GM12878 (cell line): Measurements from ENCODE around the gene MAML2. TPM values are rescaled to one million over a fixed set of nuclear protein-coding genes. Genes with fewer than 3 reads are reported as not detected.

ENCODE experiments used
- ATAC-seq: fragments of 200-7000 bp; cut with Tn5 transposase; 3 replicates; pipeline ENCODE4 v1.9.1; 2020; ENCODE audit warnings: mild to moderate bottlenecking, moderate library complexity
- BruUV-seq: library from RNA; stranded (reverse); fragments of 400-500 nt; replicated peaks from 2 replicates; lab custom pipeline; 2021; lab: Mats Ljungman, UMichigan
- CTCF ChIA-PET: fragments of 300-600 bp; sonication (Branson Sonifier 250); formaldehyde crosslinking; extraction: SDS; loops from one replicate; lab custom pipeline; 2021; ENCODE audit warnings: inconsistent platforms; lab: Yijun Ruan, JAX
- POLR2A ChIA-PET: fragments of 350-600 bp; formaldehyde crosslinking; extraction: SDS; loops from one replicate; lab custom pipeline; 2021; ENCODE audit warnings: inconsistent platforms; lab: Charles Lee
- RAD21 ChIA-PET: fragments of 300-600 bp; sonication (Branson Sonifier 250); formaldehyde crosslinking; loops from one replicate; lab custom pipeline; 2023; ENCODE audit warnings: antibody characterized with exemption; ENCODE audit not compliant: unreplicated experiment; lab: Charles Lee
- SMC1A ChIA-PET: fragments of 300-600 bp; sonication (Branson Sonifier 250); formaldehyde crosslinking; loops from one replicate; lab custom pipeline; 2023; ENCODE audit not compliant: unreplicated experiment, uncharacterized antibody; lab: Charles Lee
- DNase-seq: peaks from one replicate; pipeline ENCODE4 v3.0.0-alpha.2; 2011; ENCODE audit warnings: low read depth, low spot score
- FAIRE-seq: peaks from 3 replicates; lab custom pipeline; 2011; peaks lifted over from hg19 to GRCh38; lab: Jason Lieb, UNC
- H2AFZ ChIP-seq: 2 replicates; pipeline ENCODE4 v1.6.0; 2011; ENCODE audit warnings: low read depth, low read length, control low read depth; ENCODE audit not compliant: control insufficient read depth
- H3K27ac ChIP-seq: 2 replicates; pipeline ENCODE4 v1.5.1; 2011; ENCODE audit warnings: control low read depth; ENCODE audit not compliant: control insufficient read depth, insufficient read depth
- H3K27me3 ChIP-seq, 2 experiments: replicated peaks in 1 of 2; 2 replicates each; pipeline versions ENCODE4 v1.6.0 to v1.6.1; 2011; ENCODE audit warnings: low read length in 1 of 2; ENCODE audit not compliant: control insufficient read depth in 2 of 2, insufficient read depth in 2 of 2
- H3K36me3 ChIP-seq, 2 experiments: 2 replicates each; pipeline ENCODE4 v1.5.1; 2011; ENCODE audit warnings: low read length in 1 of 2; ENCODE audit not compliant: control insufficient read depth in 2 of 2, insufficient read depth in 2 of 2
- H3K4me1 ChIP-seq: 2 replicates; pipeline ENCODE4 v1.6.1; 2011; ENCODE audit warnings: mild to moderate bottlenecking, low read length, moderate library complexity, mixed read lengths; ENCODE audit not compliant: control insufficient read depth, insufficient read depth
- H3K4me2 ChIP-seq: 2 replicates; pipeline ENCODE4 v1.6.0; 2011; ENCODE audit warnings: control low read depth; ENCODE audit not compliant: control insufficient read depth, insufficient read depth
- H3K4me3 ChIP-seq: fragments of 200-600 bp; sonication (generic); 2 replicates; pipeline ENCODE4 v1.5.1; 2016
- H3K79me2 ChIP-seq: 2 replicates; pipeline ENCODE4 v1.6.0; 2011; ENCODE audit warnings: low read length; ENCODE audit not compliant: control insufficient read depth, insufficient read depth
- H3K9ac ChIP-seq: 2 replicates; pipeline ENCODE4 v1.8.0; 2011; ENCODE audit warnings: low read length, control low read depth, mixed read lengths; ENCODE audit not compliant: control insufficient read depth, insufficient read depth
- H3K9me3 ChIP-seq: replicated peaks from 3 replicates; pipeline ENCODE4 v1.5.1; 2011; ENCODE audit warnings: mild to moderate bottlenecking, low read length; ENCODE audit not compliant: control insufficient read depth, insufficient read depth
- H4K20me1 ChIP-seq: 2 replicates; pipeline ENCODE4 v1.6.0; 2011; ENCODE audit not compliant: control insufficient read depth, insufficient read depth
- ATF2 ChIP-seq: IDR thresholded peaks from 2 replicates; pipeline ENCODE4 v1.6.1; 2012; ENCODE audit warnings: low read length, inconsistent platforms
- ESRRA ChIP-seq: IDR thresholded peaks from 2 replicates; pipeline ENCODE4 v1.6.1; 2012; ENCODE audit warnings: mild to moderate bottlenecking, low read length, improper control_type of control experiment
- GABPA ChIP-seq: IDR thresholded peaks from 2 replicates; pipeline ENCODE4 v1.6.1; 2014; ENCODE audit warnings: antibody characterized with exemption, low read depth, mild to moderate bottlenecking, inconsistent platforms
- IKZF1 ChIP-seq: fragments of 450-650 bp; conservative IDR thresholded peaks from 2 replicates; pipeline ENCODE4 v1.6.1; 2017; ENCODE audit warnings: antibody characterized with exemption, mild to moderate bottlenecking
- JUNB ChIP-seq: IDR thresholded peaks from 2 replicates; pipeline ENCODE4 v1.6.1; 2016; ENCODE audit warnings: antibody characterized with exemption, mild to moderate bottlenecking
- LARP7 ChIP-seq: fragments of 450-650 bp; IDR thresholded peaks from 2 replicates; pipeline ENCODE4 v1.6.1; 2017; ENCODE audit warnings: mild to moderate bottlenecking
- RB1 ChIP-seq: fragments of 450-650 bp; formaldehyde crosslinking; IDR thresholded peaks from 2 replicates; pipeline ENCODE4 v1.6.1; 2017; ENCODE audit warnings: mild to moderate bottlenecking, borderline replicate concordance
- TCF12 ChIP-seq: IDR thresholded peaks from 2 replicates; pipeline ENCODE4 v1.6.1; 2011; ENCODE audit warnings: low read depth, mild to moderate bottlenecking, low read length
- ZNF24 ChIP-seq: fragments of 450-650 bp; IDR thresholded peaks from 2 replicates; pipeline ENCODE4 v1.6.1; 2017; ENCODE audit warnings: antibody characterized with exemption, mild to moderate bottlenecking
- WGBS: methylation state at CpG from one replicate; pipeline ENCODE4 v1.1.6; 2016; ENCODE audit warnings: low lambda C conversion rate; ENCODE audit not compliant: insufficient replicate concordance, insufficient coverage; ENCODE audit errors: missing lambda C conversion rate; 5-methylcytosine and 5-hydroxymethylcytosine counted together
- in situ Hi-C: fragments of 300-500 bp; cut with MboI; formaldehyde crosslinking; loops from 9 replicates; pipeline ENCODE4 v1.14.3; 2018; ENCODE audit warnings: mixed read lengths
- intact Hi-C: fragments of 100-400 bp; cut with micrococcal nuclease; formaldehyde crosslinking; loops from one replicate; pipeline ENCODE4 v1.14.2; 2022; ENCODE audit not compliant: unreplicated experiment
- polyA plus RNA-seq, 11 experiments: library from polyadenylated mRNA; depleted of rRNA in 4 of 11; unstranded in 6 of 11; stranded (reverse) in 5 of 11; fragments of >200 nt; fragmentation: Nextera tagmentation in 4 of 11; fragmentation: Illumina TruSeq in 1 of 11; extraction: Ambion mirVana in 4 of 11; extraction: Trizol in 1 of 11; gene quantifications; 1 replicate in 1 of 11; 2 replicates in 10 of 11; pipeline versions ENCODE4 v1.2.1 to v1.2.3, GENCODE V29; 2011 to 2016; ENCODE audit warnings: inconsistent platforms in 2 of 11, missing spikeins in 2 of 11, low read depth in 1 of 11
- total RNA-seq, 4 experiments: library from RNA; depleted of rRNA in 3 of 4; stranded (reverse); fragments of >200 nt in 3 of 4; fragmentation: Illumina TruSeq in 1 of 4; extraction: Trizol in 1 of 4; gene quantifications; 2 replicates each; pipeline versions ENCODE4 v1.2.1 to v1.2.3, GENCODE V29; 2013 to 2021

MAML2 gene
- total and polyA plus RNA-seq, 10 of the 15 experiments (the other 5 are each of a cell fraction or from before 2014, with no cell fraction given) = 2.5 to 15.1 (median 12.0) TPM

DNA sequence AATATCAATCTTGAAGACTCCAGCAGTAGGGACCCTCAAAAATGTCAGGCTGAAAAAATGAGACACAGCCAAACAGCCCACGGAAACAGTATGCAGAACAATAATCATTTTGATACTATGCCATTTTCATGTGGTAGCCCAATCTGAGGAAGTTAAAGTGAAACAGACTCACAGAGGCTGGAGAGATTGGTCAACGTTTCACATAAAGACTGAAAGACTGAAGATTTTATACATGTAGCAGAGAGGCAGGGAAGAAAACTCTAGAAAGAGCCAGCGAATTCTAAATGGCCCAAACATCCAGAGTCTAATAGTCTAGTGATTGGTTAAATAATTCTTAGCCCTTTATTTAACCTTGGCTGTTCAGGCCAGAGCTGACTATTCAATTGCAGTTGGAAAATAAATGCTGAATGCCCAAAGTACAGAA is 49.4 kb downstream of the MAML2 start (continued):
- TF ChIP-seq LARP7 (no peak), TCF12 (no peak), JUNB (peak; percentile 87), ATF2 (peak; percentile 45; the same call in 1 of the 2 replicates), IKZF1 (0 out of 2 replicates have a peak, but pooled peaks have one; percentile 37), ESRRA (no peak)

DNA sequence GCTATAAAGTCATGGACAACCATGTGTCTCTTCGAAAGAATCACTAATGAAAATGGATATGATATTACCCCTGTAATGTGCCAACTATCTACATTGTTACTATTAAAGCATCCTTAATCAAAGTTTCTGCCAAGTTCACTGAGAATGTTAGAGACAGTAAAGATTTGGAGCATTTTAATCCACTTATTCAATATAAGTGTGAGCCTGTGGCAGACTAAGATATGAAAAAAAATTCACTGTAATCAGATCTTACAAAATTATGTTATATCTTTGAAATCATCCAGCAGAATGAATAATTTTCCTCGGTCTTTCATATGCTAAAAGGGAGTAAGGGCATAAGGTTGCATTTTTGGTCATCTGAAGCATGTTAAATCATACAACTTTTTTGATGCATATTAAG is 49.9 kb downstream of the MAML2 start:
- in situ Hi-C loops = no loop called here
- BruUV-seq = no TSS peak
- H3K27ac ChIP-seq = peak overlapping the region; percentile 65; the same call in 1 of the 2 replicates
- ChIA-PET SMC1A (interaction anchor here (0.6 to 10.4 kb wide), 10 partner anchors 12 to 144 kb away, joined by 3 to 101 read pairs (median 4); partner anchors contain the start of gene MAML2), POLR2A (interaction anchor here (0.6 kb wide), 1 partner anchor 1200 kb away, joined by 3 read pairs; no protein-coding TSS in a partner anchor), RAD21 (interaction anchor here (1.5 to 5.0 kb wide), 3 partner anchors 43 to 218 kb away, joined by 4 to 49 read pairs (median 4); no protein-coding TSS in a partner anchor), CTCF (interaction anchor here (1.0 to 2.3 kb wide), 6 partner anchors 18 to 101 kb away, joined by 3 to 12 read pairs (median 4); partner anchors contain the start of gene MAML2)
- peaks cover 56% of the 10 kb centered on the region for H3K79me2 ChIP-seq
- H2AFZ ChIP-seq = no peak overlapping the region
- 77% methylated on average over 2 of the region's 2 CpGs for WGBS
- H4K20me1 ChIP-seq = no peaks in the 10 kb centered on the region
- no peaks in the 10 kb centered on the region for H3K9me3 ChIP-seq
- no peak overlapping the region for H3K9ac ChIP-seq
- no peak for FAIRE-seq
- intact Hi-C loops = loop anchor here (1.0 kb wide), 2 partner anchors 26 to 46 kb away; no protein-coding TSS in a partner anchor
- H3K27me3 ChIP-seq = no peaks in the 10 kb centered on the region
- no peak for ATAC-seq
- peaks cover 37% of the 10 kb centered on the region for H3K4me1 ChIP-seq
- peak overlapping the region; percentile 61 for H3K4me2 ChIP-seq
- H3K36me3 ChIP-seq = peaks cover 0 to 4% of the 10 kb centered on the region in 2 experiments; a peak in 2 of 4 replicates
- DNase-seq = no peak
- H3K4me3 ChIP-seq = 0 out of 2 replicates have a peak overlapping the region, but pooled peaks have one; percentile 34
- TF ChIP-seq RB1 = no peak
- no peak for TF ChIP-seq ZNF24
- TF ChIP-seq GABPA = no peak
